ENCODE results near the gene SGK1.

DNA sequence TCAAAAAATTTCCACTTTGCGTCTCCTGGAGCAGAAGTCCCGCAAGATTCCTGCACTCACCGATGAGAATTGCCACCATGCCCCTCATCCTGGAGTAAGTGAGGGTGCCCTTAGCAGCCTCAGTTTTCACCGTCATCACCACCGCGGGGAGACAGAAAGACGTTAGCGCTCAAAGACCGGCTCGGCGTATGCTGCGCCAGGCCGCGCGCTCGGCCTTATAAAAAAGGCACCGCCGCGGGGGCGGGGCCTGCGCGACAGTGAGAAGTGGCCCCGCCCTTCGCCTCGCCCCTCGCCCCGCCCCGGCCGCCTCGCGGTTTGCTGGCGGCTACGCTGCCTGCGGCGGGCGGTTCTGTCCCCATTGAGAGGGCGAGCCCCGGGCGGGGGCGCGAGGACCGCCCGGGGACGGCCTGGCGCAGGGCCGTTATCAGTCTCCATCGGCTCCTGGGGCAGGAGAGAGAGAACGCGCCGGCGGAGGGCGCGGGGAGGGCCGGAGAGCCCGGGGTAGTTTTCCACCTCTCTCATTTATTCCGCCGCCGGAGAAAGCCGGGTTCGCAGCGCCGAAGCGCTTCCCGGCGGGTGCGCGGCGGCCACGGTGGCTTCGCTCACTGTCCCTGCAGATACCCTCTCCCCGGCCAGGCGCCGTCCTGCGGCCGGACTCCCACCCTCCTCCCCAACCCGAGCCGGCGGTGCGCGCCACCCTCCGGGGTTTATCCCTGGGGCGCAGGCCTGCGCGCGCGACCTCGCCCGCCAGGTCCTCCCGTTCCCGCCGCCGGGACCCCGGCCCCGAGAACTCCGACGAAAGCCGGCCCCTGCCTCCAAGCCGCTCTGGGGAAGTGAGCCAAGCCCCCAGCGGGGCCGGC is 143.0 kb downstream of the SGK1 start:
- TF ChIP-seq, protein P1, sequence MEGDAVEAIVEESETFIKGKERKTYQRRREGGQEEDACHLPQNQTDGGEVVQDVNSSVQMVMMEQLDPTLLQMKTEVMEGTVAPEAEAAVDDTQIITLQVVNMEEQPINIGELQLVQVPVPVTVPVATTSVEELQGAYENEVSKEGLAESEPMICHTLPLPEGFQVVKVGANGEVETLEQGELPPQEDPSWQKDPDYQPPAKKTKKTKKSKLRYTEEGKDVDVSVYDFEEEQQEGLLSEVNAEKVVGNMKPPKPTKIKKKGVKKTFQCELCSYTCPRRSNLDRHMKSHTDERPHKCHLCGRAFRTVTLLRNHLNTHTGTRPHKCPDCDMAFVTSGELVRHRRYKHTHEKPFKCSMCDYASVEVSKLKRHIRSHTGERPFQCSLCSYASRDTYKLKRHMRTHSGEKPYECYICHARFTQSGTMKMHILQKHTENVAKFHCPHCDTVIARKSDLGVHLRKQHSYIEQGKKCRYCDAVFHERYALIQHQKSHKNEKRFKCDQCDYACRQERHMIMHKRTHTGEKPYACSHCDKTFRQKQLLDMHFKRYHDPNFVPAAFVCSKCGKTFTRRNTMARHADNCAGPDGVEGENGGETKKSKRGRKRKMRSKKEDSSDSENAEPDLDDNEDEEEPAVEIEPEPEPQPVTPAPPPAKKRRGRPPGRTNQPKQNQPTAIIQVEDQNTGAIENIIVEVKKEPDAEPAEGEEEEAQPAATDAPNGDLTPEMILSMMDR (IDR thresholded peaks at IDR 0.05; ENCODE audit: poor library complexity), result no peak
- TF ChIP-seq EZH2 (IDR thresholded peaks at IDR 0.05; ENCODE audit: borderline replicate concordance), result no peak

All from hepatocyte (in vitro differentiated cells).